Inferior parietal cortex (tissue), 1 donor: ENCODE measurements around the gene MSH5.
"Not testable (repeated sequence)": the region's sequence is repeated elsewhere in the genome, so short reads cannot be mapped to it uniquely, and the experiment has no call there.

ENCODE experiments used
- DNase-seq: peaks from one replicate; pipeline ENCODE4 v3.0.0-alpha.2; 2016; ENCODE audit errors: extremely low spot score

Gene MSH5

DNA sequence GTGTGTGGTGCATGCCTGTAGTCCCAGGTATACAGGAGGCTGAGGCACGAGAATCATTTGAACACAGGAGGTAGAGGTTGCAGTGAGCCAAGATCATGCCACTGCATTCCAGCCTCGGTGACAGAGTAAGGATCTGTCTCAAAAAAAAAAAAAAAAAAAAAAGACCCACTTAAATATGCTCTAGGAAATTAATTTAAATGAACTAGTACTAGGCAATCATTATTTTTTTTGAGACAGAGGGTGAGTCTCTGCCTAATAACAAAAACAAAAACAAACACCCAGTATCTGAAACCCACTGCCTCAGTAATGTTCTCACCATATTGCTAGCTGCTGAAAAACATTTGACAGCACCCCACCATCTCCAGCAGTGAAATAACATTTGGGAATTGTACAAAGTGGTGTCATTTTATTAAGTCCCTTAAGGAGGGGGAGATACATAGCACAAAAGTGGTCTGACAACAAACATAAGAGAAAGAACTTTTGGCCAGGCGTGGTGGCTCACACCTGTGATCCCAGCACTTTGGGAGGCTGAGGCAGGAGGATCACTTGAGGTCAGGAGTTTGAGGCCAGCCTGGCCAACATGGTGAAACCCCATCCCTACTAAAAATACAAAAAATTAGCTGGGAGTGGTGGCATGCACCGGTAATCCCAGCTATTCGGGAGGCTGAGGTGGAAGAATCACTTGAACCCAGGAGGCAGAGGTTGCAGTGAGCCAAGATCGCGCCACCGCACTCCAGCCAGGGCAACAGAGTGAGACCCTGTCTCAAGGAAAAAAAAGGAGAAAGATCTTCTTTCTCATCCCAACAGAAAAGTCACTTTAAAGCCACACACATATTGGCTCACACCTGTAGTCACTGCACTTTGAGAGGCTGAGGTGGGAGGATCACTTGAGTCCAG lies 61.5 kb downstream of the MSH5 start:
- not testable (repeated sequence) for DNase-seq

DNA sequence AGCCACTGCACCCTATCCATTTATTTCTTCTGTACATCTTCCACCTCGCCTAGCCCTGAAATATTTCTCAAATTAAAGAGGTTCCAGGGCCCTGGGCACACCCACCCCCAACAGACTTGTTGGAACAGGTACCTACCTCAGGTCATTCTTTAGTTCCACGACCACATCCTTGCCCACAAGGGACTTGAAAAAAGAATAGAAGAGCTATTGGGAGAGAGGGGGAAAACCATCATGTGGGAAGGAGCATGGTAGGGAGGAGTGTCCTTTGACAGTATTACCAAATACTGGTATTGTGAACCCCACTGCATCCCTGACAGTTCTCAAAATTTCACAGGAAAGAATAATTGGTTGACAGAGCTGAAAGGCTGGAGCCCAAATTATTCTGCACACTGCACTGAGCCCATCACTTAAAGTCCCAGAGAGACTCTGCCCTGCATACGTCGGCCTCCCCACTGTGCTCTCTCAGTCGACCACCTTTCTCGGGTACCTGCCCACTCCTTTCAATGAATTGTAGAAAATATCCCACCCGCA lies 66.2 kb downstream of the MSH5 start:
- no peak for DNase-seq

DNA sequence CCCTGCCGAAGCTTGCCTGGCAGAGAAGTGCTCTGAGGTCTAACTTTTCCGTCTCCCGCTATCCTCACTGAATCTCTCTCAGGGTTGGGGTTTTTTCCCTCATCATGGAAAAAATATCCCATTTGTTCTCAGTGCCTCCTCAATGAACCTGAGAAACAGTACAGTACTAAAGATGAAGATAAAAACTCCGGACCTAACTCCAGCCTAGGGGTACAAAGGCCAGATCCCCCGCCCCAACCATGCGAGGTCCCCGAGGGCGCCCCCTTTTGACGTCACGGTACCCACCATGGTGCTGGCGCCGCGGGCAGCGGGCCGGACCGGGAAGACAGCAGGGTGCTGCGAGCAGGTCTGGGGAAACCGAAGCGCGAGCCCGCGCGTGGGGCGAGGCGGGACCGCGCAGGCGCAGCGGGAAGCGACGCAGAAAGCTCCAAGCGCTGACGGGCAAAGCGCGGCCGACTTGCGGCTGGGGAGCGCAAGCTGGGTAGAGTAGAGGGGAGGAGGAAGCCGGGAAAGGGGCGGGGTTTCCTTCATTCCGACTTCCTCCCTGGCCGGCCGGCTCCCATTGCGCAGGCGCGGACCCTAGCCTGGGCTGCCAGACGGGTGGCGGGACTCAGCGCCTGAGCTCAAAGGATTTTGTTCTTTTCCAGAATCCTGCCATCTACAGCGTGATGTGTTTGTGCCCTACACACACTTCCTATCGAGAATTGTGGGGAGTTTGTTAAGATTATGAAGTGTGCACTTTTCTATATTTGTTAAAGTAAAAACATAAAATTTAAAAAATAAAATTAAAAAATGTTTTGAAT lies 66.9 kb downstream of the MSH5 start, which contains the start of gene LSM2:
Gene LSM2 (minus strand): TSS at position 497 of the 803 bp plus-strand sequence. CDS start 209 bp downstream, at position 288.
- peak; percentile 97 for DNase-seq

DNA sequence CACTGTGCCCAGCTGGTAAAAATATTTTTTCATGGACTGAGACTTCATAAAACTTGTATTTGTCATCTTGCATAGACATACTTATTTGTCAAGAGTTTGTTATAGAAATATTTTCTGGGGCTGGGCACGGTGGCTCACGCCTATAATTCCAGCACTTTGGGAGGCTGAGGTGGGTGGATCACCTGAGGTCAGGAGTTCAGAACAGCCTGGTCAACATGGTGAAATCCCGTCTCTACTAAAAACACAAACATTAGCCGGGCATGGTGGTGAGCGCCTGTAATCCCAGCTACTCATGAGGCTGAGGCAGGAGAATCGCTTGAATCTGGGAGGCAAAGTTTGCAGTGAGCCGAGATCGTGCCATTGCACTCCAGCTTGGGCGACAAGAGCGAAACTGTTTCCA lies 68.8 kb downstream of the MSH5 start:
- not testable (repeated sequence) for DNase-seq

DNA sequence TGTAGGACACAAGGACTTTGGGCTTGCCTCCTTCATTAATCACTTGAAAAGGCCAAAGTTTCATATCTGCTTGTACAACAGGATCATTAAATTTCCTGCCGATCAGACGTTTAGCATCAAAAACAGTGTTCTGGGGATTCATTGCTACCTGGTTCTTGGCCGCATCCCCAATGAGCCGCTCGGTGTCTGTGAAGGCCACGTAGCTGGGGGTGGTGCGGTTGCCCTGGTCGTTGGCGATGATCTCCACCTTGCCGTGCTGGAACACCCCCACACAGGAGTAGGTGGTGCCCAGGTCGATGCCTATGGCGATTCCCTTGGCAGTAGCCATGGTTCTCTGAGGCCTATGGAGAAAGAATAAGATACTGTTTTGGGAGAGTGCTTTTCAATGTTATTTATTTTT lies 71.8 kb downstream of the MSH5 start:
- no peak for DNase-seq
